Sigmoid colon (tissue), 7 donors: Measurements from ENCODE around the gene RB1. TPM values are rescaled to one million over a fixed set of nuclear protein-coding genes. Genes with fewer than 3 reads are reported as not detected.

ENCODE experiments used
- DNase-seq: peaks from one replicate; pipeline ENCODE4 v3.0.0-alpha.2; 2019
- H3K27ac ChIP-seq, 4 donors: fragments of 200-600 bp; sonication (generic); one replicate each; pipeline ENCODE4 v1.5.1; 2016 to 2019; ENCODE audit warnings: mild to moderate bottlenecking in 1 of 4
- H3K27me3 ChIP-seq, 3 donors: fragments of 200-600 bp; sonication (generic); one replicate each; pipeline ENCODE4 v1.5.1; 2019; ENCODE audit warnings: mild to moderate bottlenecking in 1 of 3
- H3K36me3 ChIP-seq, 4 donors: fragments of 200-600 bp; sonication (generic); one replicate each; pipeline ENCODE4 v1.5.1; 2016 to 2019
- H3K4me1 ChIP-seq, 4 donors: fragments of 200-600 bp; sonication (generic); one replicate each; pipeline ENCODE4 v1.5.1; 2017 to 2019
- H3K4me3 ChIP-seq, 4 donors: fragments of 200-600 bp; sonication (generic); one replicate each; pipeline ENCODE4 v1.5.1; 2017 to 2019; ENCODE audit warnings: mild to moderate bottlenecking in 2 of 4, moderate library complexity in 1 of 4
- H3K9me3 ChIP-seq, 4 donors: fragments of 200-600 bp in 3 of 4; sonication (generic) in 3 of 4; one replicate each; pipeline versions ENCODE4 v1.5.1 to v1.6.1; 2013 to 2019
- CTCF ChIP-seq, 4 experiments: fragments of 450-650 bp in 3 of 4; fragments of 200-600 bp in 1 of 4; IDR thresholded peaks; one replicate each; pipeline ENCODE4 v1.5.1; 2016 to 2019; ENCODE audit warnings: antibody characterized with exemption in 4 of 4, mild to moderate bottlenecking in 3 of 4, moderate library complexity in 2 of 4
- EP300 ChIP-seq, 4 donors: sonication (generic); formaldehyde crosslinking; IDR thresholded peaks; one replicate each; pipeline ENCODE4 v1.6.1; 2017; ENCODE audit warnings: antibody characterized with exemption in 4 of 4
- POLR2A ChIP-seq, 2 donors: fragments of 450-650 bp; IDR thresholded peaks; one replicate each; pipeline ENCODE4 v1.6.1; 2016; ENCODE audit warnings: antibody characterized with exemption in 2 of 2, mild to moderate bottlenecking in 2 of 2, moderate library complexity in 2 of 2
- POLR2AphosphoS5 ChIP-seq, 4 donors: sonication (generic); formaldehyde crosslinking; IDR thresholded peaks; one replicate each; pipeline ENCODE4 v1.6.1; 2017; ENCODE audit warnings: antibody characterized with exemption in 4 of 4
- WGBS, 2 donors: extraction: QIAGEN DNeasy Blood & Tissue Kit; methylation state at CpG; one replicate each; pipeline ENCODE4 v1.1.7; 2013; 5-methylcytosine and 5-hydroxymethylcytosine counted together
- intact Hi-C: fragments of 100-400 bp; cut with DNase I; formaldehyde crosslinking; loops from one replicate; pipeline ENCODE4 v1.15.1; 2023
- polyA plus RNA-seq, 3 donors: library from polyadenylated mRNA; stranded (reverse); fragments of 200-250 nt; gene quantifications; one replicate each; pipeline ENCODE4 v1.2.3, GENCODE V29; 2013
- total RNA-seq, 4 donors: library from RNA; depleted of rRNA; stranded (reverse); fragments of >200 nt; gene quantifications; one replicate each; pipeline ENCODE4 v1.1.0, GENCODE V29; 2016
- donor health status: healthy with polysubstance abuse.
- donor health status: Bipolar disorder and iron deficiency.
- donor health status: healthy.

The RB1 gene
- total and polyA plus RNA-seq, 7 donors = 15.6 to 35.6 (median 31.1) TPM

DNA sequence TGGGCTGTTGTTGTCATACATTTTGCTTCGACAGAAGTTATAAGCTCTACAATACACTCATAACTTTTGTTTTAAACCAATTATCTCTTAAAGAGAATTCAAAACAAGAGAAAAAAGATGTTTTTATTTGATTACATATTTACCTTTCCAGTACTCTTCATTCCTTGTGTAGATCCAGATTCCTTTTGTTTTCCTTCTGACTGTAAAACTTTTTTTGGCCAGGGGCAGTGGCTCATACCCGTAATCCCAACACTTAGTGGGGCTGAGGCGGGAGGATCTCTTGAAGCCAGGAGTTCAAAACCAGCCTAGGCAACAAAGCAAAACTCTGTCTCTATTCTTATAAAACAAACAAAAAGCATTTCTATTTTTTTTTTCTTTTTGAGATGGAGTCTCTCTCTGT, 87.7 kb downstream of the RB1 start:
- intact Hi-C loops = no loop called here
- Histone ChIP-seq H3K27ac (no peak overlapping the region), H3K9me3 (peaks cover 0 to 6% (median 0%) of the 10 kb centered on the region in 4 donors), H3K4me1 (no peaks in the 10 kb centered on the region), H3K36me3 (peaks cover 0 to 22% (median 4%) of the 10 kb centered on the region in 4 donors), H3K27me3 (no peaks in the 10 kb centered on the region), H3K4me3 (no peak overlapping the region)
- no peak for TF ChIP-seq CTCF (IDR thresholded peaks at IDR 0.05)
- no peak for TF ChIP-seq POLR2A (IDR thresholded peaks at IDR 0.05)
- TF ChIP-seq EP300 (IDR thresholded peaks at IDR 0.05) = no peak
- TF ChIP-seq POLR2AphosphoS5 (IDR thresholded peaks at IDR 0.05) = no peak
- WGBS, 2 donors = 97 to 98% methylated on average over 3 of the region's 3 CpGs
- no peak for DNase-seq

DNA sequence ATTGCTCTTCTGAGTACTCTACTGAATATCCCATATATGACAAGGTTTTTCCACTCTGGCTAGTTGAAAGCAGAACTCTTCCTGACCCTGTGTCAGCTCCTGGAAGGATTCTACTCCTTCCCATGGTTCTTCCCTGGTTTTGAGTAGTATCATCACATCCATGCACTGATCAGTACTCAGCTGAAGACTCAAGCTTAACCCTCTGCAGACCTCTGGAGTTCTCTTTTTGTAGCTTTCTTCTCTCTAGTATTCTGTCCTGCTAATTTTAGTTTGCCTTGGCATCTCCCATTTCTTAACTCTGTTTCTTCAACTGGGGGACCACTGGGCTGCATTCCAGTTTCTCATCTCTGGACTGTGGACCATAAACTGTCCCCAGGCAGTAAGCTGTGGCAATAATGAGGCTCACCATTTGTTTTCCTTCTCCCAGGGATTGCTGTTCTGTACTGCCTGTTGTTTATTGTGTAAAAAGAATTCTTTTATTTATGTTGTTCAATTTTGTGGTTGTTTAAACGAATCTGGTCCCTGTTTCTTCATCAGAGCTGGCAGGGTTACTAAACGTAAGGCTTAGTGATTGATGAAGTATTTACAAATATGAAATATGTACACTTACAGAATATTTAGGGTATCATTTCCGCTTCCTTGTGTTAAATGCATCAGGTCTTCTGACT, 89.6 kb downstream of the RB1 start:
- H3K36me3 ChIP-seq = peaks cover 0 to 22% (median 4%) of the 10 kb centered on the region in 4 donors
- WGBS, 2 donors = 87 to 91% methylated on average over 3 of the region's 3 CpGs
- DNase-seq = no peak
- no peak overlapping the region for H3K4me3 ChIP-seq
- TF ChIP-seq CTCF (IDR thresholded peaks at IDR 0.05) = no peak
- TF ChIP-seq POLR2A (IDR thresholded peaks at IDR 0.05) = no peak
- TF ChIP-seq EP300 (IDR thresholded peaks at IDR 0.05) = no peak
- no peak for TF ChIP-seq POLR2AphosphoS5 (IDR thresholded peaks at IDR 0.05)
- intact Hi-C loops = no loop called here
- H3K4me1 ChIP-seq = peaks cover 0 to 6% (median 3%) of the 10 kb centered on the region in 4 donors
- H3K27ac ChIP-seq = no peak overlapping the region
- H3K27me3 ChIP-seq = no peaks in the 10 kb centered on the region
- H3K9me3 ChIP-seq = peaks cover 0 to 6% (median 0%) of the 10 kb centered on the region in 4 donors

DNA sequence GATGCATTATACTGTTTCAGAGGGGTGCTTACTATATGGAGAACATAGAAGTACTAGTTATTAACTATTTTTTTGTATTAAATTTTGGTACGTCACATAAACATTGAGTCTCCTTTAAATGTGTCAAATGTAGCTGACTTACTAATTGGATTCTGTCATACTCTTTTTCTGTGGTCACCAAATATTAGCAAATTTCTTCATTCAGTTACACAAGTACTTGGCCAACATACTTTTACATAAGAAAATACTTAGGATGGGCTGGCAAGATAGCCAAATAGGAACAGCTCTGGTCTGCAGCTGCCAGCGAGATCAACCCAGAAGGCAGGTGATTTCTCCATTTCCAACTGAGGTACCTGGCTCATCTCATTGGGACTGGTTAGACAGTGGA, 90.1 kb downstream of the RB1 start:
- H3K4me1 ChIP-seq = peaks cover 0 to 11% (median 9%) of the 10 kb centered on the region in 4 donors
- H3K9me3 ChIP-seq = peaks cover 0 to 6% (median 0%) of the 10 kb centered on the region in 4 donors
- peaks cover 0 to 22% (median 4%) of the 10 kb centered on the region in 4 donors for H3K36me3 ChIP-seq
- 94% methylated on average over 2 of the region's 2 CpGs for WGBS, 2 donors
- DNase-seq = no peak
- TF ChIP-seq EP300 (IDR thresholded peaks at IDR 0.05) (no peak), CTCF (IDR thresholded peaks at IDR 0.05) (no peak), POLR2A (IDR thresholded peaks at IDR 0.05) (no peak), POLR2AphosphoS5 (IDR thresholded peaks at IDR 0.05) (no peak)
- H3K27me3 ChIP-seq = no peaks in the 10 kb centered on the region
- intact Hi-C loops = no loop called here
- no peak overlapping the region for H3K4me3 ChIP-seq
- no peak overlapping the region for H3K27ac ChIP-seq

DNA sequence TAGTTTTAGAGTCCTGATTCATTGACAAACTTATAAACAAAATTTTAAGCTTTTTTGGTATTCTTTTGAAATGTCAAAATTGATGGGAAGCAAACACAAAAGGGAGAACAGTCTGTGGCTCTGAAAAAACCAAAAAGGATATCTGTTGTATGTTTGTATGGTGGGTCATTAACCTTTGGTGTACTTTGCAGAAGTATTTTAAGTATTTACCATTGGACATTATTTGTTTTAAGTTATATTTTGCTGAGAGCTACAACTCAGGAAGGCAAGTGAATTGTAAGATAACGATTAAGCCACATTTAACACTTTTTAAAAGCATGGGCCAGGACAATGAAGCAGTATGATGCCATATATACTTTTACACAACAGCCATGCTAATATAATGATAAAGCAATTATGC, 94.2 kb downstream of the RB1 start:
- Histone ChIP-seq H3K27ac (no peak overlapping the region), H3K36me3 (peaks cover 0 to 14% (median 2%) of the 10 kb centered on the region in 4 donors), H3K27me3 (no peaks in the 10 kb centered on the region), H3K4me3 (no peak overlapping the region), H3K4me1 (peaks cover 0 to 35% (median 22%) of the 10 kb centered on the region in 4 donors), H3K9me3 (no peaks in the 10 kb centered on the region)
- intact Hi-C loops = no loop called here
- TF ChIP-seq CTCF (IDR thresholded peaks at IDR 0.05) = no peak
- no peak for TF ChIP-seq EP300 (IDR thresholded peaks at IDR 0.05)
- no peak for TF ChIP-seq POLR2A (IDR thresholded peaks at IDR 0.05)
- TF ChIP-seq POLR2AphosphoS5 (IDR thresholded peaks at IDR 0.05) = no peak
- DNase-seq = no peak
- 25 to 50% methylated on average over 1 of the region's 1 CpG for WGBS, 2 donors
